HG02840 (cell line): ENCODE data around the gene VPS33B.

Experiments
- ATAC-seq: cut with Tn5 transposase; IDR thresholded peaks from one replicate; pipeline ENCODE4 v1.9.1; 2021; ENCODE audit warnings: mild to moderate bottlenecking, moderate library complexity, moderate number of reproducible peaks; ENCODE audit not compliant: unreplicated experiment, low FRiP score

The VPS33B gene

DNA sequence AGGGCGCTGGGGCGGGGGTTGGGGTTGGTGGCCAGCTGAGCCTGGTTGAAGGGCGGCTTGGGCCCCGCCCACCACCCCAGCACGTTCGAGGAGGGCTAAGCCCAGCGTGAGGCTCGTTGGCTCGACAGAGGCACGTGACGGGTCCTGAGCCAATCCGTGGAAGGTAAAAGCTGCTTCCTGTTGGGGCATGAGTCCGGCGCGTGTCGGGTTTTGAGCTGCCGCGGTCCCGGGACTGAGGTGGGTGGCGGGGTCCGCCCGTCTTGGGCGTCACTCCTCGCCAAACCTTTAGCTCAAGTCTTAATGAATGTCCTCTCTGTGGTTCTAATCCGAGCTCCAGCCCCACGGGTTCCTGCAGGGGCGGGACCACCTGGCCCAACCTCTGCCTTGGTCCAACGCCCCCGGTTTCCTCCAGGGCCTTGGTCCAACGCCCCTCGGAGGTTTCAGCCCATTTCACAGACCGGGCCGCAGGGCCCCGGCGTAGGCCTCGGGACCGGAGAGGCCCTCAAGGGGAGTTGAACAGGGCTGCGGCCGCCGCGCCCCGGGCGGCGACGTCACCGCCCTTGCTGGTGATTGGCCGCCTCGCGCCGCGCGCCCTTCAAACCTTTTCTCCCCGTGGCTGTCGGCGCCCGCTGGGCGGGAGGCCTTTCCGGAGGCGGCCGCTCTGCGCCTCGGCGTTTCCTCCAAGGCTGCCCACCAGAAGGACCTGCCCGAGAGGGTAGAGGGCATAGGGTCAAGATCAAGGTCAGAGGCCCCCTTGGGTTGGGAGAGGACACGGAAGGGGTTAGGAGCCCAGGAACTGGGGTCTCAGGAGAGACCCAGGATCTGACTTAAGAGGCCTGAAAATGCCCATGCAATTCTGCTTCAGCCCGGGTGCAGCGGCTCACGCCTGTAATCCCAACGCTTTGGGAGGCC, 67.4 kb downstream of the VPS33B start, which contains the start of gene RCCD1:
Gene RCCD1, plus strand, starts transcription at position 173 of the 912 bp plus-strand sequence. CDS start 1,851 bp downstream, outside the sequence.
- peak; percentile 84 for ATAC-seq

DNA sequence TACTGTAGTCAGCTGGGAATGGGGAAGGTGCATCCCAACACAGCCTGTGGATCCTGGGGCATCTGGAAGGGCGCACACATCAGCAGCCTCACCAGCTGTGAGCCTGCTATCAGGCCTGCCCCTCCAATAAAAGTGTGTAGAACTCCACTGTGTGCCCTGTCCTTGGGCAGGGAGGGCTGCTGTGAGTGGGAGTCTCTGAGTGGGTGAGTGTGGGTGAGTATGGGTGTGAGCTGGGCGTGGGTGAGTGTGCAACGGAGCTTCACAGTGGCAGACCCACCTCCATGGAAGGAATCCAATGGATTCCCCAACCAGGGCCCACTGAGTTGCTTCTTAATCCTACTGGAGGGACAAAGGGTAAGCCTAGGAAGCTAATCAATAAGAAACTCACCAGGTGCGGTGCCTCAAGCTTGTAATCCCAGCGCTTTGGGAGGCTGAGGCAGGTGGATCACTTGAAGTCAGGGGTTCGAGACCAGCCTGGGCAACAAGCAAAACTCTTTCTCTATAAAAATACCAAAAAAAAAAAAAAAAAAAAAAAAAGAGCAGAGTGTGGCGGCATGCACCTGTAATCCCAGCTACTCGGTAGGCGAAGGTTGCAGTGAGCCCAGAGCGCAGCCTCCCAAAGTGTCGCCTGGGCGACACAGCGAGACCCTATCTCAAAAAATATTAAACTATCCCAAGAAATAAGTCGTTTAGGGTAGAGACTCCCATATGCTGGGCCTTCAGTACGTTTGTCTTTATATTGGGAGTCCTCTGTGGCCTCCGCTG, 68.3 kb downstream of the VPS33B start:
- ATAC-seq: no peak

DNA sequence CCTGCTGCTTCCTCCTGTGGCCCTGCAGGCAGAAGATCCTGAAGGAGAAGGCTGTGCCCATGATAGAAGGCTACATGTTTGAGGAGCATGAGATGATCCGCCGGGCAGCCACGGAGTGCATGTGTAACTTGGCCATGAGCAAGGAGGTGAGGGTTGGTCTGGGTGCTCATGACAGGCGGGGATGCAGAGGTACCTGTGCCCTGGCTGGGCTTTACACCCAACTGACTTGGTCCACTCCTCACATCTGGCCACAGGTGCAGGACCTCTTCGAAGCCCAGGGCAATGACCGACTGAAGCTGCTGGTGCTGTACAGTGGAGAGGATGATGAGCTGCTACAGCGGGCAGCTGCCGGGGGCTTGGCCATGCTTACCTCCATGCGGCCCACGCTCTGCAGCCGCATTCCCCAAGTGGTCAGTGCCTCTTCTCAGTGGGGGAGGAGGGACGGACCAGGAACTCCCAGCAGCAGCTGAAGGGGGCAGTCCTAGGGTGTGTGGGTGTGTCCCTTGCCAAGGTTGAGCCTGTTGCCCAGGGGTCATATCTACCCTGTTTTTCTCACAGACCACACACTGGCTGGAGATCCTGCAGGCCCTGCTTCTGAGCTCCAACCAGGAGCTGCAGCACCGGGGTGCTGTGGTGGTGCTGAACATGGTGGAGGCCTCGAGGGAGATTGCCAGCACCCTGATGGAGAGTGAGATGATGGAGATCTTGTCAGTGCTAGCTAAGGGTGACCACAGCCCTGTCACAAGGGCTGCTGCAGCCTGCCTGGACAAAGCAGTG, 69.3 kb downstream of the VPS33B start:
- no peak for ATAC-seq

DNA sequence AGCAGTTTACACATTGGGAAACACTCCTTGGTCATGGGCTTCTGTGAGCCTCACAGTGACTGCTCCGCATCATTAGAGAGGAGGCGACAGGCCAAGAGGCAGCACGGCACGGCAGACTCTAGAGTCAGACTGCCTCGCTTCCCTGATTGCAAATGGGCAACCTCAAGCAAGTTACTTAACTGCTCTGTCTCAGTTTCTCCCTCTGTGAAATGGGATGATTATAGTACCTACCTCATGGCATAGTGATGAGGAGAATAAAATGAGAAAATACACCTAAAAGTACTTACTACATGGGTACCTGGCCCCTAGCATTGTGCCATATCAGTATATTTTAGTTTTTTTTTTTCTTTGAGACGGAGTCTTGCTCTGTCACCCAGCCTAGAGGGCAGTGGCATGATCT, 71.7 kb downstream of the VPS33B start:
- ATAC-seq: no peak

DNA sequence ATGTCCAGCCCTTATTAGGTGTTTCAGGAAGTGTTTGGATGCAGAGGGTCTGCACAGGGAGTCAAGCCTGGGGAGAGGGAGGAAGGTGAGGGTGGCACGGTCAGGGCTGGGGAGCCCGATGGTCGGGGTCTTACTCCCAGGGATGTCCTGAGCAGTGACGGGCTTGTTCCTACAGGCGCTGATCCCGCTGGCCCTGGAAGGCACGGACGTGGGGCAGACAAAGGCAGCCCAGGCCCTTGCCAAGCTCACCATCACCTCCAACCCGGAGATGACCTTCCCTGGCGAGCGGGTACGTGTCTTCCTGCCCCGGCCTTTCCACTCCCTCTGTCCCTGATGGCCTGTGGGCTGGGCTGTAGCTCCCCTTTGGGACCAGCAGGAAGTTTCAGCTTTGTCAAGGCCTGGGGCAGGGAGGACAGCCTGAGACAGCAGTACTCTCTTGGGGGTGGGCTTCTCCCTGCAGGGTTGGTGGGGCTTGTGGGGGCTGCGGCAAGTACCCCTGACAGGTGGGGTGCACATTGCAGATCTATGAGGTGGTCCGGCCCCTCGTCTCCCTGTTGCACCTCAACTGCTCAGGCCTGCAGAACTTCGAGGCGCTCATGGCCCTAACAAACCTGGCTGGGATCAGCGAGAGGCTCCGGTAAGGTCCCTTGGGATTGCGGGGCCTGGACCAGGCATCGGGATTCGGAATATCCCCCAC, 72.3 kb downstream of the VPS33B start:
- ATAC-seq: no peak
